SIG-M5 treated with dmso at 0.1 percent for 504 hours (cell line): ENCODE results near the gene XAB2.

Experiments used
- DNase-seq: peaks from one replicate; lab custom pipeline; 2025; ENCODE audit not compliant: unreplicated experiment; lab: John Stamatoyannopoulos, UW

Gene XAB2

GRCh38 chr19:7612282-7613274, 16.8 kb downstream of the XAB2 start:
- DNase-seq: no peak

- DNase-seq: no peak
Observed at GRCh38 chr19:7611541-7612279, 17.6 kb downstream of the XAB2 start.

- no peak for DNase-seq
Observed at GRCh38 chr19:7610491-7611240, 18.7 kb downstream of the XAB2 start.

- DNase-seq: no peak
Observed at GRCh38 chr19:7607874-7608560, 21.3 kb downstream of the XAB2 start.

DNA sequence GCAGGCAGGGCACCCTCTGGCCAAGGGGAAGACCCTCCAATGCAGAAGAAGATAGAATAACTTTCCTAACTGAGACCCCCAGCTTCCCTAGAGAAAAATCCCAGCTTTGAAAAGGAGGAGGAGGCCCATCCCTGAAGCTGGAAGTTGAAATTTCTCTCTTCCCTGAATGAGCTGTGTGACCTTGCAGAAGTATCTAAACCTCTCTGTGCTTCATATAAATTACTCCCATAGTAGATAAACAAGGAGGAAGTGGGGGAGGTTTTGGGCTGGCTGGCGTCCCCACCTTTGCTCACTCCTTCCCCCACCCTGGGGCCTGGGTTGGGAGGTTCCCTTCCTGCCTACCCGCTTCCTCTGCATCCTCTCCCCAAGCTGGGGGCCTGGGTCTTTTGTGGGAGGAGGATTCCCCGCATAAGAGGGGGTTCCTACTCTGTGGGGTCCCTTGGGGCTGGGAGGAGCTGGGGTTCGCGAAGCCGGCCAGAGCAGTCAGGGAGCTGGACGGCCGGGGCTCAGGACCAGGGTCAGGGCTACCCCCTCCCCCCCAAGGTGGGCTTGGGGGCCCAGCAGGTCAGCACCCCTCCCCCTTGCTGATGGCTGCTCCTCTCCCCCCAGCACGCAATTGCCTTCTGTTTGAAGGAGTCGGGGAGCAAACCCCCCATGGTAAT, 22.0 kb downstream of the XAB2 start:
- no peak for DNase-seq

DNA sequence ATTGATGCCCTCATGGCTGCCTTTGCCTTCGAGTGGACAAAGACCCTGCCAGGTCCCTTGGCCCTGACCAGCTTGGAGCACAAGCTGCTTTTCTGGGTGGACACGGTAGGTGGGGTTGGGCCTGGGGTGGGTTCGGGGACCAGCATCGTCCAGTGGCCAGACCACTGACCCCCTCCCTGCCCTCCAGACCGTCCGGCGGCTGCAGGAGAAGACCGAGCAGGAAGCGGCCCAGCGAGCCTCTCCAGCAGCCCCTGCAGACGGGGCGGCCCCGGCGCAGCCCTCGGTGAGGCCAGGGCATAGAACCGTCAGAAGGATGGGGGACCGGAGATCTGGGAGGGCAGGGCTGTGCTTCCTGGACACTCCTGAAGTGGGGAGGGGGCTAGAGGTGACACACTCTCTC, 23.1 kb downstream of the XAB2 start:
- no peak for DNase-seq

GRCh38 chr19:7605490-7606222, 23.7 kb downstream of the XAB2 start:
- peak; percentile 57 for DNase-seq

DNA sequence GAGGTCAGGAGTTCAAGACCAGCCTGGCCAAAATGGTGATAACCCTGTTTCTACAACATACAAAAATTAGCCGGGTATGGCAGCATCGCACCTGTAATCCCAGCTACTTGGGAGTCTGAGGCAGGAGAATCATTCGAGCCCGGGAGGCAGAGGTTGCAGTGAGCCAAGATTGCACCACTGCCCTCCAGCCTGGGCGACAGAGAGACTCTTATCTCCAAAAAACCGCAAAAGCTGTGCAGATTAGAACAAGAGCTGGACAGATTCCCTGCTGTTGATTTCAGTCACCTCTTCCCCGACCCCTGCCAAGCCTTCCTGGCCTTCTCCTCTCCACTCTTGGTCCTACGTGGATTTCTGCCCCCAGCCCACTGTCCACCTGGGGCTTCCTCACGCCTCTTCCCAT, 25.4 kb downstream of the XAB2 start:
- no peak for DNase-seq

DNA sequence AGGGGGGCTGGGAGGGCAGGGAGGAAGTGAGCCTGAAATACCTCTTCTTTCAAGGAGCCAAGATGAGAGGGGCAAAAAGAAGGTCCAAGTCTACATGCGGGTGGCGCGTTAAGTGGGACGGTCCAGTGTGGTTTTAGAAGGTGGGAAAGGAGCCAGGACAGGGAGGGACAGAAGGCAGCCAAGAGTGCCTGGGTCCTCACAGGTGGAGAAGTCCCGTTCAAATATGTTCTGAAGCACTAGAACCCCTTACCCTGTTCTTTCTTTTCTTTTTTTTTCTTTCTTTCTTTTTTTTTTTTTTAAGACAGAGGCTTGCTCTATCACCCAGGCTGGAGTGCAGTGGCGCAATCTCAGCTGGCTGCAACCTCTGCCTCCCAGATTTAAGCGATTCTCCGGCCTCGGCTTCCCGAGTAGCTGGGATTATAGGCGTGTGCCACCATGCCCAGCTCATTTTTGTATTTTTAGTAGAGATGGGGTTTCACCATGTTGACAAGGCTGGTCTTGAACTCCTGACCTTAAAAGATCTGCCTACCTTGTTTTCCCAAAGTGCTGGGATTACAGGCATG, 26.3 kb downstream of the XAB2 start:
- no peak for DNase-seq

- no peak for DNase-seq
Observed at GRCh38 chr19:7602240-7602934, 27.0 kb downstream of the XAB2 start.

GRCh38 chr19:7600721-7601120, 28.6 kb downstream of the XAB2 start:
- no peak for DNase-seq

GRCh38 chr19:7598180-7598579, 31.2 kb downstream of the XAB2 start:
- DNase-seq: no peak

GRCh38 chr19:7597689-7598088, 31.7 kb downstream of the XAB2 start:
- DNase-seq: no peak

GRCh38 chr19:7596211-7596937, 33.0 kb downstream of the XAB2 start:
- DNase-seq: no peak

GRCh38 chr19:7595466-7596133, 33.7 kb downstream of the XAB2 start, which contains the start of gene CAMSAP3:
Gene CAMSAP3 (plus strand): TSS chr19:7595863. CDS start chr19:7596003, 140 bp downstream.
- peak; percentile 25 for DNase-seq

DNA sequence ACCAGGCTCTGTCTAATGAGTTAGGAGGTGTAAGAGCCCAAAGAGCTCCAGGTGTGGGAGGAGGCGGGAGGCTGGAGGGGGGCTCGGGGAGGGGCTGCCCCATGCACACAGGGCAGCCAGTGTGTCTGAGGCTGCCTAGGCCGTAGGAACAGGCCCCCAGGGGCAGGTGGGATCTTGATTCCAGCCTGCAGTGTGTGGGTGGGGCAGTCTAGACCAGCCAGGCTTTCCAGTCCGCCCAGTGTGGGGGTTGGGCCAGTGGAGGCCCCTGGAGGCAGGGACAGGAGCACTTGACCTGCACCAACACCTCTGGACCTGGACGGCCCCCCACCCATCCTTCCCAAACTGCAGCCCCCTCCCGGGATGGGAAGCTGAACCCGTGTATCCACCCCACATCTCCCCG, 39.1 kb downstream of the XAB2 start:
- no peak for DNase-seq

GRCh38 chr19:7589822-7590221, 39.5 kb downstream of the XAB2 start:
- DNase-seq: no peak
